ENCODE data around the gene LRRC37A3.
A peak's percentile ranks its signal among the peaks of the same experiment; 100 is the strongest.
"Not testable (repeated sequence)": the region's sequence is repeated elsewhere in the genome, so short reads cannot be mapped to it uniquely, and the experiment has no call there.

Gene LRRC37A3

GRCh38 chr17:64834060-64834459 lies 85.2 kb downstream of the LRRC37A3 start:
- peak; percentile 76 for DNase-seq (ENCODE audit: low read depth)

- not testable (repeated sequence) for DNase-seq (ENCODE audit: low read depth)
These were observed 88.6 kb downstream of the LRRC37A3 start for GRCh38 chr17:64830631-64831040.

- not testable (repeated sequence) for DNase-seq (ENCODE audit: low read depth)
These were observed 89.3 kb downstream of the LRRC37A3 start for GRCh38 chr17:64829824-64830630.

GRCh38 chr17:64829068-64829467 lies 90.2 kb downstream of the LRRC37A3 start:
- not testable (repeated sequence) for DNase-seq (ENCODE audit: low read depth)

- DNase-seq (ENCODE audit: low read depth) = not testable (repeated sequence)
These were observed 100.4 kb downstream of the LRRC37A3 start for GRCh38 chr17:64818904-64819303.

- not testable (repeated sequence) for DNase-seq (ENCODE audit: low read depth)
These were observed 103.5 kb downstream of the LRRC37A3 start for GRCh38 chr17:64815833-64816198.

- DNase-seq (ENCODE audit: low read depth) = not testable (repeated sequence)
These were observed 104.1 kb downstream of the LRRC37A3 start for GRCh38 chr17:64814993-64815832.

- peak; percentile 35 for DNase-seq (ENCODE audit: low read depth)
These were observed 110.9 kb downstream of the LRRC37A3 start for GRCh38 chr17:64808178-64808977.
